Pons (tissue), 1 donor: Measurements from ENCODE around the gene SPATS2.
A peak's percentile ranks its signal among the peaks of the same experiment; 100 is the strongest.

Experiments
- DNase-seq: peaks from one replicate; pipeline ENCODE4 v3.0.0-alpha.2; 2016; ENCODE audit warnings: low spot score

SPATS2 gene

DNA sequence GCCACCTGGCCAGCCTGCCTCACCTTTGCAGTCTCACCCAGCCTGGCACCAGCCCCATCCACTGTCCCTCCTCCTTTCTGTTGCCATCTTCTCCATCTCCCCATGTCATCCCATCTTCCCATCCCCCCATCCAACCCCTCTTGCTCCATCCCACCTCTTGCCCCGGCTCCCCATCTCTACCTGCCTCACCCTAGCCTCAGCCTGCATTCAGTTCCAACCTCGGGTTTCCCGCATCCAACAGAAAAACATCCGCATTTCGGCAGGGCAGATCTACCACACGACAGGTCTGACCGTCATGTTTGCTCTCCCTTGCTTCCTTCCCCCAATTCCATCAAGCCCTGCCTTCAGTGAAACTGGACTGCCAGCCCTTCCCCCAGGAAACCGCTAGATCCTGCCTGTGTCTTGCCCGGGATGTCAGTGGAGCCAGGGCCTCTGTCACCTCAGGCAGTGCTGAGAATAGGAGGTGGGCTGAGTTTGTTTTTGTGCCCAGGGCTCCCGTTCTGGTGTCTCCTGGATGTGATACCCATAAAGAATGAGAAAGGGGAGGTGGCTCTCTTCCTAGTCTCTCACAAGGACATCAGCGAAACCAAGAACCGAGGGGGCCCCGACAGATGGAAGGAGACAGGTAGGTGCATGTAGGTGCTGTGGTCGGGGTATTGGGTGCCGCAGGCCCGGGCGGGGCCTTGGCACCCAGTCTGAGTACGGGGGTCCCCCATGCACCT lies 174.0 kb downstream of the SPATS2 start:
- no peak for DNase-seq

DNA sequence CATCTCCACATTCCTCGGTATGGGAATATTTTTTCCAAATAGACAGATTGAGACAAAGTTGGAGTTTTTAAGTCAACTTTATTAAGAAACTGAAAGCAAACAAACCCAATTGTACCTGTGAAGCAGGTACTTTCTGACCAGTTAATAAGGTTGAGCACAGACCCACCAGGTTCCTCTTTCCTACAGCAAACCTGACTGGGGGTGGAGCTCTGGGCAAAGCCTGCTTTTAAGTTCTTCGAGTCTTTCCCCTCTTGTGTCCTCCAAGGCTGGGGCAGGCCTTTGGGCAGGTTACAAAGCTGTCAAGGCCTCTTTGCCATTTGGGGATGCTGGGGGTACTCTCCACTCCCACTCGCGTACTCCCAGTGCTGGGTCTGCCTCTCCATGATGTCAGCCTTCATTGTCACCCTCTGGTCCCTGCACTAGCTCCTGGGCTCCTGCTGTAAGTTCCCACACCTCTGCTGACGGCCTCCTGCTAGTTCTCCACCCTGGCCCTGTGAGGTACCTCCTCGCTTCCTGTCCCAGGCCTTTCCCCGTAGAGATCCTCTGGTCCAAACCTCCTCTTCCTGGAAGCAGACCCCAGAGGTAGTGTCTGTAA lies 174.7 kb downstream of the SPATS2 start:
- no peak for DNase-seq

DNA sequence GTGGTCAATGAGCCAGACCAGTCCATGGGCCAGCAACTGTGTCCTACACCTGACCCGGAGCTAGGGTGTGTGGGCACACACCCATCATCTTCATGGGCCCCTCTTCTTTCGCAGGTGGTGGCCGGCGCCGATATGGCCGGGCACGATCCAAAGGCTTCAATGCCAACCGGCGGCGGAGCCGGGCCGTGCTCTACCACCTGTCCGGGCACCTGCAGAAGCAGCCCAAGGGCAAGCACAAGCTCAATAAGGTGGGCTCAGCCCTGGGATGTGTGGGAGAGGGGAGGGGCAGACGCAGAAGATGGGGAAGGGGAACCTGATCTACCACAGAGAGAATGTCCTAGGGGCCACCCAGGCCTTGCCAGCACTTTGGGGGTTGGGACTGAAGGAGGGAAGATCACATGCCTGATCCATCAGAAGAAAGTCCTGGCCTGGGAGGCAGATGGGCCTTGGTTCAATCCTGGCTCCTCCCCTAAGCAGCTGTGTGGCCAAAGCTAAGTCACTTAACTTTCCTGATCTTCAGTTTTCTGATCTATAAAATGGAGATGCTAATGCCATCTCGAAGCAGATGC lies 175.4 kb downstream of the SPATS2 start:
- DNase-seq = no peak

GRCh38 chr12:49543221-49543913 lies 176.1 kb downstream of the SPATS2 start:
- no peak for DNase-seq

- no peak for DNase-seq
These were observed 176.9 kb downstream of the SPATS2 start for GRCh38 chr12:49543914-49544815.

GRCh38 chr12:49545815-49546214 lies 178.6 kb downstream of the SPATS2 start:
- no peak for DNase-seq

DNA sequence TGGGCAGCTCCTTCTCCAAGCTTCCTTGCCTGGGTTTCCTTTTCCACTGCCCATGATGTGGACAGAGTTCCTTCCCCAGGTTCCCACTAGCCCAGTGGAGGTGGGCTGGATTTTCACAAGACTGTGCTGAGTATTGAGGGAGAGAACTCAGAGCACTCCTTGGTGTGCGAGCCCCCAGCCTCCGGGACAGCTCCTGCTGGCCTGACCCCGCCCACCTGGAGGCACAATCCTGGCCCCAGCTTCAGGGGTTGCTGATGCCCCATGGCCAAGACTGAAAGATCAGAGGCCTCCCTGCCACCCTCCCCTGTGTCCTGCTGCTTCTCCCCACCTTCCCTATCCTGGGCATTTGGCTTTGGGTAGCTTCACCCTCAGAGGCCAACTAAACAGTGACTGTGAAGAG lies 179.2 kb downstream of the SPATS2 start:
- DNase-seq = no peak

DNA sequence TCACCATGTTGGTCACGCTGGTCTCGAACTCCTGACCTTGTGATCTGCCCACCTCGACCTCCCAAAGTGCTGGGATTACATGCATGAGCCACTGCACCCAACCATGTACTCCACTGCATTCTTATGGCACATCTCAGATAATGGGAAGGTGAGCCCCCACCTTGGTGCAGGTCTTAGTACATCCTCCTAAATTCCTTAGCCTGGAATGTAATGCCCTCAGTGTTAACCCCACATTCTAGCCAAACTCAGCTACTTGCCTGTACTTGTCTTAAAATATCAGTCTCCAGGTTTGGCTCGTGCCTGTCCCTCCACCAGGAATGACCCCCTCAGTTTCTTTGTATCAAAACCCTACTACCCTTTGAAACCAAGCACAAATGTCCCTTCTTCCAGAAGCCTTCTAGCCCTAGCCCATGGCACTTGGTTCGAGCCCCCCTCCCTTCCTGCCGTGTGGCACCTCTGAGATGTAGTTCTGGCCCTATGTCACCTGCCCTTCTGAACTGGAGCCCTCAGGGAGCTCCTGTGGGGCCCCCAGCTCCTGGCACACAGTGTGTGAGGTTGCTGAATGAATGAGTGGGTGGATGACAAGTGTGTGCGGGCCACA lies 179.9 kb downstream of the SPATS2 start:
- no peak for DNase-seq

GRCh38 chr12:49548481-49548821 lies 181.2 kb downstream of the SPATS2 start:
- DNase-seq = no peak

DNA sequence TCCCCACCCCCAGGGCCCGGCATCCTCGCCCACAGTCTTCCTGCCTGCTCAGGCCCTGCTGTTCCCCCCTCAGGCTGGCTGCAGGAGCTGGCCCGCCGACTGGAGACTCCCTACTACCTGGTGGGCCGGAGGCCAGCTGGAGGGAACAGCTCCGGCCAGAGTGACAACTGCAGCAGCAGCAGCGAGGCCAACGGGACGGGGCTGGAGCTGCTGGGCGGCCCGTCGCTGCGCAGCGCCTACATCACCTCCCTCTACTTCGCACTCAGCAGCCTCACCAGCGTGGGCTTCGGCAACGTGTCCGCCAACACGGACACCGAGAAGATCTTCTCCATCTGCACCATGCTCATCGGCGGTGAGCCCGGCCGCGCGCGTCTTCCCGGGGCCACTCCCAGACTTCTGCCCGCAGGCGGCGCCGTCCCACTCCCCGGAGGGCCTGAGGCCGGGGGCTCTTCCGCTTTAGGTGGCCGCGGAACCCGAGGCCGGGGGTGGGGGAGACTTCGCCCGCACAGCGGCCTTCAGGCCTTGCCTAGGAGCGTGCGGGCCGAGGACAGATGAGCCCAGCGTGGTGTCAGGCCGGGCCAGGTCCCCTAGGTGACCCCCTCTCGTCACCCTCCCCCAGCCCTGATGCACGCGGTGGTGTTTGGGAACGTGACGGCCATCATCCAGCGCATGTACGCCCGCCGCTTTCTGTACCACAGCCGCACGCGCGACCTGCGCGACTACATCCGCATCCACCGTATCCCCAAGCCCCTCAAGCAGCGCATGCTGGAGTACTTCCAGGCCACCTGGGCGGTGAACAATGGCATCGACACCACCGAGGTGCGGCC lies 181.8 kb downstream of the SPATS2 start:
- DNase-seq = no peak

- no peak for DNase-seq
These were observed 182.8 kb downstream of the SPATS2 start for GRCh38 chr12:49549735-49550692.

GRCh38 chr12:49550693-49551252 lies 183.5 kb downstream of the SPATS2 start:
- peak; percentile 19 for DNase-seq

GRCh38 chr12:49552014-49552413 lies 184.8 kb downstream of the SPATS2 start:
- DNase-seq = no peak

DNA sequence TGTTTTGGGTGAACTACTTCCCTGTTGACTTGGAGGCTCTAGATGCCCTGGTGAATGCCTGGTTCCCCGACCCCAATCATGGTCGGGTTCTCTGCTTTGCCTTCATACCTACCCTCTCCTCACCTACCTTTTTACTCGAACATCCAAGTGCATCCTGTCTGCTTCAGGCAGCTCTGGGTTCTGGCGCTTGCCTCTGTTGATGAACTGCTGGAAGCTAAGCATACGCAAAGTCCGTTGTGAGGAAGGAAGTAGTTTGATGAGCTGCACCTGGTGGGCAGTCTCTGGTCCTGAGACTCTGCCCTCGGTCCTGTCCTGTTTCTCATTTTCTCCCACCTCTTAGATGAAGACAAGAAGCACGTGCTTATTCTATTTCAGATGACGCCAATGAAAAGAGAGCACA lies 185.2 kb downstream of the SPATS2 start:
- no peak for DNase-seq

DNA sequence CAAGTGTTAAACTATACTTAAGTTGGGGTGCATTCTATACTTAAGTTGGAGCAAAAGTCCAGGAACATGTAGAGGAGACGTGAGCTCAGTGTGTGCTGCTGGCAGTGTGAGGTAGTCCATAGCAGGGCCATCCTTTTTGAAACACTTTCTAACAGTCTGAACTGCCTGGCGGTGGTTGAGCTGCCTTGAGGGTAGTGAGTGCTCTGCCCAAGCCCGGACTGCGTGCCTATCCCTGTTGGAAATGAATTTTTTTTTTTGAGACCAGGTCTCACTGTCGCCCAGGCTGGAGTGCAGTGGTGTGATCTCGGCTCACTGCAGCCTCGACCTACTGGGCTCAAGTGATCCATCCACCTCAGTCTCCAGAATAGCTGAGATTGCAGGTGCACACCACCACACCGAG lies 185.6 kb downstream of the SPATS2 start:
- no peak for DNase-seq

- no peak for DNase-seq
These were observed 186.3 kb downstream of the SPATS2 start for GRCh38 chr12:49553512-49554088.

GRCh38 chr12:49554266-49554665 lies 187.0 kb downstream of the SPATS2 start:
- no peak for DNase-seq

DNA sequence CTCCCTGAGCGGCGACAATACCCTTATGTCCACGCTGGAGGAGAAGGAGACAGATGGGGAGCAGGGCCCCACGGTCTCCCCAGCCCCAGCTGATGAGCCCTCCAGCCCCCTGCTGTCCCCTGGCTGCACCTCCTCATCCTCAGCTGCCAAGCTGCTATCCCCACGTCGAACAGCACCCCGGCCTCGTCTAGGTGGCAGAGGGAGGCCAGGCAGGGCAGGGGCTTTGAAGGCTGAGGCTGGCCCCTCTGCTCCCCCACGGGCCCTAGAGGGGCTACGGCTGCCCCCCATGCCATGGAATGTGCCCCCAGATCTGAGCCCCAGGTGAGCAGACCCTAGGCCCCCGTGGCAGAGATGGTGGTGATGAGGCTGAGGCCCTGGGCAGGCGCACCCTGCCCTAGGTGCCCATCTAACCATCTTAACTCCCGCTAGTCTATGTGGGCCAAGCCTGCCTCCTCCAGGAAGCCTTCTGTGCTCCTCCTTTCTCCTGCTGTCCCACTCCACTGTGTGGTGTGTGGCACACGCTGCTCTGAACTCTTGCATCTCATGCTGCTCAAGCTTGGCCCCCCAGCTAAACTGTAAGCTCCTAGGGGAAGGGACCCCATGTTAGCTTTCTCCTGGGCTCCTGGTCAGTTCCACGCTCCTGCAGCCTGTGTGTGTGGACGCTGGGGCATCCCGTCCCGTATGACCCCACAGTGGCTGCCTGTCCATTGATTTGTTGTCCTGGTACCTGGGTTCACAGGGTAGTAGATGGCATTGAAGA lies 188.5 kb downstream of the SPATS2 start:
- DNase-seq = no peak
